Transverse colon (tissue), 4 donors: Measurements from ENCODE around the gene LRRC38.

Experiments
- POLR2A ChIP-seq: fragments of 450-650 bp; IDR thresholded peaks from one replicate; pipeline ENCODE4 v1.6.1; 2016; ENCODE audit warnings: antibody characterized with exemption, mild to moderate bottlenecking, moderate library complexity
- POLR2AphosphoS5 ChIP-seq, 3 donors: sonication (generic); formaldehyde crosslinking; IDR thresholded peaks; one replicate each; pipeline ENCODE4 v1.6.1; 2016; ENCODE audit warnings: antibody characterized with exemption in 3 of 3
- TF ChIP-seq, protein P1 (sequence below), 5 experiments: fragments of 200-600 bp in 3 of 5; fragments of 450-650 bp in 2 of 5; sonication (generic) in 3 of 5; IDR thresholded peaks; 1 replicate in 2 of 5; 2 replicates in 3 of 5; pipeline ENCODE4 v1.5.1; 2016 to 2017; ENCODE audit warnings: antibody characterized with exemption in 5 of 5, inconsistent platforms in 3 of 5, mild to moderate bottlenecking in 2 of 5, moderate library complexity in 1 of 5

GRCh38 chr1:13494712-13495111 lies 19.1 kb downstream of the LRRC38 start:
- TF ChIP-seq, protein P1, sequence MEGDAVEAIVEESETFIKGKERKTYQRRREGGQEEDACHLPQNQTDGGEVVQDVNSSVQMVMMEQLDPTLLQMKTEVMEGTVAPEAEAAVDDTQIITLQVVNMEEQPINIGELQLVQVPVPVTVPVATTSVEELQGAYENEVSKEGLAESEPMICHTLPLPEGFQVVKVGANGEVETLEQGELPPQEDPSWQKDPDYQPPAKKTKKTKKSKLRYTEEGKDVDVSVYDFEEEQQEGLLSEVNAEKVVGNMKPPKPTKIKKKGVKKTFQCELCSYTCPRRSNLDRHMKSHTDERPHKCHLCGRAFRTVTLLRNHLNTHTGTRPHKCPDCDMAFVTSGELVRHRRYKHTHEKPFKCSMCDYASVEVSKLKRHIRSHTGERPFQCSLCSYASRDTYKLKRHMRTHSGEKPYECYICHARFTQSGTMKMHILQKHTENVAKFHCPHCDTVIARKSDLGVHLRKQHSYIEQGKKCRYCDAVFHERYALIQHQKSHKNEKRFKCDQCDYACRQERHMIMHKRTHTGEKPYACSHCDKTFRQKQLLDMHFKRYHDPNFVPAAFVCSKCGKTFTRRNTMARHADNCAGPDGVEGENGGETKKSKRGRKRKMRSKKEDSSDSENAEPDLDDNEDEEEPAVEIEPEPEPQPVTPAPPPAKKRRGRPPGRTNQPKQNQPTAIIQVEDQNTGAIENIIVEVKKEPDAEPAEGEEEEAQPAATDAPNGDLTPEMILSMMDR (IDR thresholded peaks at IDR 0.05) = no peak
- TF ChIP-seq POLR2AphosphoS5 (IDR thresholded peaks at IDR 0.05) (no peak), POLR2A (no peak)
